D721Med (cell line): ENCODE data around the gene RCSD1.
"Not testable (repeated sequence)": the region's sequence is repeated elsewhere in the genome, so short reads cannot be mapped to it uniquely, and the experiment has no call there.

Experiments used
- DNase-seq: peaks from one replicate; pipeline ENCODE4 v3.0.0; 2011; ENCODE audit warnings: low spot score; ENCODE audit not compliant: insufficient read length
- FAIRE-seq: peaks from 2 replicates; lab custom pipeline; 2011; peaks lifted over from hg19 to GRCh38; lab: Jason Lieb, UNC
- TF ChIP-seq, protein P1 (sequence below): IDR thresholded peaks from 2 replicates; pipeline ENCODE4 v1.5.1; 2012; ENCODE audit warnings: mild to moderate bottlenecking, control low read depth; ENCODE audit not compliant: insufficient read depth; ENCODE audit errors: missing control alignments

RCSD1 gene

DNA sequence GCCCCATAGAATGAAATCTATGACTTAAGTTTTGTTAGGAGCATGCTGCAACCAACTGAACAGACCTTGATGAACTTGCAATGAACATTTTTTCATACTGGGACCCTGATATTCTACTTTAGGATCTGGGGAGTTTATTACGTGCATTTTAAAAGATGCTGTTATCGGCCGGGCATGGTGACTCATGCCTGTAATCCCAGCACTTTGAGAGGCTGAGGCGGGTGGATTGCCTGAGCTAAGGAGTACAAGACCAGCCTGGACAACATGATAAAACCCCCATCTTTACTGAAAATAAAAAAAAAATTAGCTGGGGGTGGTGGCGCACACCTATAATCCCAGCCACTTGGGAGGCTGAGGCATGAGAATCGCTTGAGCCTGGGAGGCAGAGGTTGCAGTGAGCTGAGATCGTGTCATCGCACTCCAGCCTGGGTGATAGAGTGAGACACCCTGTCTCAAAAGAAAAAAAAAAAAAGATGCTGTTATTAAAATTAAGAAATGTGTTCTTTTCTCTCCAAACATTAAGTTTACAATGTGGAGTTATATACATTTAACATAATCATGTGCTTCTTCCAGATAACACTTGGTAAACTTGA lies 98.9 kb downstream of the RCSD1 start:
- FAIRE-seq (no peak), DNase-seq (no peak)
- TF ChIP-seq, protein P1, sequence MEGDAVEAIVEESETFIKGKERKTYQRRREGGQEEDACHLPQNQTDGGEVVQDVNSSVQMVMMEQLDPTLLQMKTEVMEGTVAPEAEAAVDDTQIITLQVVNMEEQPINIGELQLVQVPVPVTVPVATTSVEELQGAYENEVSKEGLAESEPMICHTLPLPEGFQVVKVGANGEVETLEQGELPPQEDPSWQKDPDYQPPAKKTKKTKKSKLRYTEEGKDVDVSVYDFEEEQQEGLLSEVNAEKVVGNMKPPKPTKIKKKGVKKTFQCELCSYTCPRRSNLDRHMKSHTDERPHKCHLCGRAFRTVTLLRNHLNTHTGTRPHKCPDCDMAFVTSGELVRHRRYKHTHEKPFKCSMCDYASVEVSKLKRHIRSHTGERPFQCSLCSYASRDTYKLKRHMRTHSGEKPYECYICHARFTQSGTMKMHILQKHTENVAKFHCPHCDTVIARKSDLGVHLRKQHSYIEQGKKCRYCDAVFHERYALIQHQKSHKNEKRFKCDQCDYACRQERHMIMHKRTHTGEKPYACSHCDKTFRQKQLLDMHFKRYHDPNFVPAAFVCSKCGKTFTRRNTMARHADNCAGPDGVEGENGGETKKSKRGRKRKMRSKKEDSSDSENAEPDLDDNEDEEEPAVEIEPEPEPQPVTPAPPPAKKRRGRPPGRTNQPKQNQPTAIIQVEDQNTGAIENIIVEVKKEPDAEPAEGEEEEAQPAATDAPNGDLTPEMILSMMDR, result no peak

DNA sequence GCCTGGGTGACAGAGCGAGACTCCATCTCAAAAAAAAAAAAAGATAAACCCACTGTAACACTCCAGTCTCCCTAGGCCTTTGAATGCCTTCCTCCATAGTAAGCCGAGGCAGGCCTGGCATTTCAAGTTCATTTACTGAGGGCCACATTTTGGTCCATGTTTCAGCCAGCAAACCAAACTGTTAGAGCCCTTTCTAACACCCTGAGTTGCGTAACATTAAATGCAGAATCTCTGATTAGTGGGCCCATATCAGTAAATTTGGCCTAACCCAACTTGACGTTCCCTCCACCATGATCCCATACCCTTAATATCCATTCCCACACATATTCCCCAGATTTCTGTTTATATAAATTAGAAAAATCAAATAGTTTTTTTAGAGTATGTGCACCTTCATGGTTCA lies 104.2 kb downstream of the RCSD1 start:
- FAIRE-seq, result no peak
- no peak for DNase-seq
- TF ChIP-seq, protein P1, result no peak

DNA sequence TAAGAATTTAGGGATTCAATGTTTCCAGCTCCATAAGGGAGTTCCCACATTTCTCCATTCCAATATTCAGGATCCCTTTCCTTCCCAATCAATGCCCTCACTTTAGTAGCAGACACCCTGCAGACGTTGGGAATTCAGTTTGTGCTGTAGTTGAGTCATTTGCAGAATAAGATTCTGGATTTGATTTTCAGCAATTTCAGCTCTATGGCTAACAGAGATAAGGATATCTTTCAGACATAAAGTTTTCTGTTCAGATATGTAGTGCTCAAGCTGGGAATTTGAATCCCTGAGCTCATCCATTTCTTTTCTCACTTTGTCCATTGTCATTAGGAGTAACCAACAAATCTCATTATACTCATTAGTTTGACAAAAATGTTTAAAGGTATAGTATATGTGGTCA lies 104.8 kb downstream of the RCSD1 start:
- TF ChIP-seq, protein P1, result no peak

DNA sequence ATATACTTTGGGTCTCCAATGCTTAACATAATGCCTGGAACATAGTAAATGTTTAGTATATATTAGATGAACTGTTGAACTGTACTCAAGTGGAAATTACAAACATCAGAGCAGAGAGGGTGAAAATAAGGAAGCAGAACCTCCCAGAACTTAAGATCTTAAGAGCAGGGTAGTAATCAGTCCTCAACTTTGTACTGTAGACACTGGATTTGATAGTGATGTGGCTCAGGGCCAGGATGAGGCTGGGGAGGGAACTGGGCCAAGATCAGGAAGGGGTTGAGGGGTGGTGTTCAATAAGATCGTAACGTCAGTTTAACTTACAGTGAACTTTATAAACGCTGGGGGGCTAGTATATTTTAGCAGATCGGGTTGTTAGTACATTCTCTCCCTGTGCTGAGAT lies 107.1 kb downstream of the RCSD1 start:
- TF ChIP-seq, protein P1, result no peak
- no peak for FAIRE-seq
- DNase-seq, result no peak

More for the DNA sequence above, 104.8 kb downstream of the RCSD1 start:
- FAIRE-seq, result no peak
- DNase-seq, result no peak

DNA sequence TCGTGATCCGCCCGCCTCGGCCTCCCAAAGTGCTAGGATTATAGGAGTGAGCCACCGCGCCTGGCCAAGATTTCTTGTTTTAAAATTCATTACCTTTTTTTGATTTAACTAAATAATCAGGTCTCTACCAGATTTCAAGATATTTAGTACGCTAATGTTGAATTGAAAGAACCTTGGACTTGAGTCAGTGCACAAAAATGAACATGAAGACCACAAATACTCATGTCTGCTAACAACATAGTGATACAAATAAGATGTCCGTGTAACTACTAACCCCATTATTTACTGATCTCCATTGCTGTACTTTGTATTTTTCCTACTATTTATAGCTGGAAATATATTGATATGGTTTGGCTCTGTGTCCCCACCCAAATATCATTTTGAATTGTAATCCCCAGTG lies 108.1 kb downstream of the RCSD1 start:
- no peak for DNase-seq
- TF ChIP-seq, protein P1, result no peak

DNA sequence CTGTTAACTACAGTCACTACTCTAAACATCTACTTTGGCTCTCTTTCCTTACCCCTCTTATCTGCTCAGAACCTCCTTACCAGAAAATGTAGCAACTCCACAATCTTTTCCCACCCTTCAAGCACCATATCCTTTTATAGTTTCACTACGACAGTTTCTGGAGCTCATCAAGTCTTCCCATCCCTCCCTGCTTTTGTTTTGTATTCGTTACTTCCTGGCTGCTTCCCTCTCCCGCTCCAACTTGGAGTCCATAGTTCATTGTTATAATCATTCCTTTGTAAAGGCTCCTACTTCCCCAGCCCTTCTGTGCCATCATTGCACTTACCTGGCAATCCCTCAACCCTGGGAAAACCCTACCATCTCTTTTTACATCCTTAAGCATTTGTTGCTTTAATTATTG lies 109.7 kb downstream of the RCSD1 start:
- no peak for FAIRE-seq
- DNase-seq, result no peak
- TF ChIP-seq, protein P1, result no peak

More for the DNA sequence above, 108.1 kb downstream of the RCSD1 start:
- no peak for FAIRE-seq

DNA sequence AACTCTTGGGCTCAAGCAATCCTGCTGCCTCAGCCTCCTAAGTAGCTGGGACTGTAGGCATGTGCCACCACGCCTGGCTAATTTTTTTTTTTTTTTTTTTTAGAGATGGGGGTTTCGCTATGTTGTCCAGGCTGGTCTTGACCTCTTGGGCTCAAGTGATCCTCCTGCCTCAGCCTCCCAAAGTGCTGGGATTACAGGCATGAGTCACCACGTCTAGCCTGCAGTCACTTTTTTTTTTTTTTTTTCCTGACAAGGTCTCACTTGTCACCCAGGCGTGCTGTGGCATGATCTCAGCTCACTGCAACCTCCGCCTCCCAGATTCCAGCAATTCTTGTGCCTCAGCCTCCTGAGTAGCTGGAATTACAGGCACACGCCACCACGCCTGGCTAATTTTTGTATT lies 111.1 kb downstream of the RCSD1 start:
- FAIRE-seq, DNase-seq: not testable (repeated sequence)

DNA sequence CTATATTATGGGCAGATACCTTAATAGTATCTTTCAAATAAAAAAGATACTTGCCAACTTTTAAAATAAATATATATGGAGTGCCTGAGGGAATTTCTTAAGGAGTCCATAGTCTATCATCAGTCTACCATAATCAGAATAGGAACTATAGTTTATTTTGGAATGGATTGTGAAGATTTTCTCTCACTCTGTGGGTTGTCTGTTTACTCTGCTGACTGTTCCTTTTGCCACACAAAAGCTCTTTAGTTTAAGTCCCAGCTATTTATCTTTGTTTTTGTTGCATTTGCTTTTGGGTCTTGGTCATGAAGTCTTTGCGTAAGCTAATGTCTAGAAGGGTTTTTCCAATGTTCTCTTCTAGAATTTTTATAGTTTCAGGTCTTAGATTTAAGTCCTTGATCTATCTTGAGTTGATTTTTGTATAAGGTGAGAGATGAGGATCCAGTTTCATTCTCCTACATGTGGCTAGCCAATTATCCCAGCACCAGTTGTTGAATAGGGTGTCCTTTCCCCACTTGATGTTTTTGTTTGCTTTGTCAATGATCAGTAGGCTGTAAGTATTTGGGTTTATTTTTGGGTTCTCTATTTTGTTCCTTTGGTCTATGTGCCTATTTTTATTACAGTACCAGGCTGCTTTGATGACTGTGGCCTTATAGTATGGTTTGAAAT lies 112.5 kb downstream of the RCSD1 start:
- DNase-seq, FAIRE-seq: not testable (repeated sequence)
